B cell (primary cell): ENCODE results near the gene ARHGEF3. TPM values are rescaled to one million over a fixed set of nuclear protein-coding genes. Genes with fewer than 3 reads are reported as not detected.

Experiments used
- ATAC-seq: fragments of 200-7000 bp; cut with Tn5 transposase; one replicate; pipeline ENCODE4 v1.10.0; 2021; ENCODE audit warnings: low read depth, mild to moderate bottlenecking, moderate number of reproducible peaks, moderate library complexity
- CTCF ChIA-PET: fragments of 350-600 bp; sonication (Branson Sonifier 250); formaldehyde crosslinking; loops from one replicate; lab custom pipeline; 2021; ENCODE audit warnings: antibody characterized with exemption, inconsistent platforms; lab: Charles Lee
- POLR2A ChIA-PET: fragments of 350-600 bp; sonication (Branson Sonifier 250); formaldehyde crosslinking; loops from one replicate; lab custom pipeline; 2021; ENCODE audit warnings: antibody characterized with exemption; lab: Charles Lee
- DNase-seq: peaks from one replicate; pipeline ENCODE4 v3.0.0; 2013
- H2AFZ ChIP-seq: 2 replicates; pipeline ENCODE4 v1.6.1; 2012; ENCODE audit warnings: mild to moderate bottlenecking, low read depth, low read length; ENCODE audit not compliant: insufficient read depth, poor library complexity, severe bottlenecking
- H3K27ac ChIP-seq, 2 donors: 1 replicate in 1 of 2; 2 replicates in 1 of 2; pipeline ENCODE4 v1.5.1; 2012 to 2013; ENCODE audit warnings: low read length in 2 of 2, mild to moderate bottlenecking in 2 of 2, moderate library complexity in 1 of 2
- H3K27me3 ChIP-seq, 4 experiments: fragments of 200-600 bp in 1 of 4; sonication (generic) in 1 of 4; replicated peaks in 1 of 4; 1 replicate in 2 of 4; 2 replicates in 2 of 4; pipeline versions ENCODE4 v1.6.1 to v1.7.0; 2013 to 2016; ENCODE audit warnings: low read length in 3 of 4, mild to moderate bottlenecking in 2 of 4, mixed read lengths in 1 of 4, moderate library complexity in 1 of 4; ENCODE audit not compliant: insufficient read depth in 4 of 4, control insufficient read depth in 3 of 4; ENCODE audit errors: control extremely low read depth in 1 of 4
- H3K36me3 ChIP-seq, 2 experiments: replicated peaks in 1 of 2; 1 replicate in 1 of 2; 2 replicates in 1 of 2; pipeline versions ENCODE4 v1.6.1 to v1.7.1; 2013; ENCODE audit warnings: low read length in 1 of 2; ENCODE audit not compliant: insufficient read depth in 2 of 2, control insufficient read depth in 1 of 2; ENCODE audit errors: control extremely low read depth in 1 of 2, extremely low read depth in 1 of 2
- H3K4me1 ChIP-seq, 2 donors: fragments of 200-600 bp in 1 of 2; sonication (generic) in 1 of 2; 1 replicate in 1 of 2; 2 replicates in 1 of 2; pipeline versions ENCODE4 v1.5.1 to v1.6.1; 2013 to 2017; ENCODE audit warnings: low read length in 2 of 2; ENCODE audit not compliant: control insufficient read depth in 2 of 2, insufficient read depth in 2 of 2
- H3K4me2 ChIP-seq: replicated peaks from 2 replicates; pipeline ENCODE3; 2012; ENCODE audit warnings: mild to moderate bottlenecking, low read depth, low read length; ENCODE audit not compliant: poor library complexity, severe bottlenecking
- H3K4me3 ChIP-seq, 5 experiments: fragments of 200-600 bp in 1 of 5; sonication (generic) in 1 of 5; 1 replicate in 3 of 5; 2 replicates in 2 of 5; pipeline versions ENCODE4 v1.5.1 to v1.7.0; 2011 to 2016; ENCODE audit warnings: low read length in 4 of 5, mild to moderate bottlenecking in 4 of 5, low read depth in 2 of 5, control low read depth in 1 of 5, moderate library complexity in 1 of 5; ENCODE audit not compliant: insufficient read depth in 1 of 5; ENCODE audit errors: control extremely low read depth in 1 of 5, extremely low read depth in 1 of 5
- H3K79me2 ChIP-seq: fragments of 200-600 bp; sonication (generic); one replicate; pipeline ENCODE4 v1.6.0; 2016; ENCODE audit warnings: low read length; ENCODE audit not compliant: control insufficient read depth, insufficient read depth
- H3K9ac ChIP-seq: fragments of 200-600 bp; sonication (generic); 2 replicates; pipeline ENCODE4 v1.6.1; 2017; ENCODE audit warnings: mild to moderate bottlenecking, low read length, moderate library complexity
- H3K9me3 ChIP-seq, 3 donors: one replicate each; pipeline versions ENCODE4 v1.6.1 to v1.7.1; 2013; ENCODE audit warnings: low read length in 2 of 3; ENCODE audit not compliant: control insufficient read depth in 2 of 3, insufficient read depth in 1 of 3; ENCODE audit errors: control extremely low read depth in 1 of 3
- H4K20me1 ChIP-seq: 2 replicates; pipeline ENCODE4 v1.6.0; 2012; ENCODE audit warnings: mild to moderate bottlenecking, low read length; ENCODE audit not compliant: insufficient read depth, control insufficient read depth, poor library complexity, severe bottlenecking
- H3K27ac Mint-ChIP-seq: one replicate; pipeline ENCODE4 v1.8.0; 2021; ENCODE audit warnings: mixed read lengths
- H3K27me3 Mint-ChIP-seq: one replicate; pipeline ENCODE4 v1.8.0; 2021; ENCODE audit warnings: mixed read lengths
- H3K4me1 Mint-ChIP-seq: one replicate; pipeline ENCODE4 v1.8.0; 2021; ENCODE audit warnings: mixed read lengths
- H3K4me3 Mint-ChIP-seq: one replicate; pipeline ENCODE4 v1.8.0; 2021; ENCODE audit warnings: mixed read lengths
- H3K9me3 Mint-ChIP-seq: one replicate; pipeline ENCODE4 v1.8.0; 2022; ENCODE audit warnings: mixed read lengths; ENCODE audit not compliant: insufficient read depth
- EZH2 ChIP-seq: IDR thresholded peaks from 2 replicates; pipeline ENCODE4 v1.6.1; 2012; ENCODE audit warnings: borderline replicate concordance, low read depth, mild to moderate bottlenecking, moderate library complexity, low read length; ENCODE audit not compliant: insufficient read depth, poor library complexity, severe bottlenecking
- WGBS: methylation state at CpG from one replicate; pipeline ENCODE4 v1.1.5; 2013; ENCODE audit warnings: missing lambda C conversion rate; ENCODE audit not compliant: insufficient coverage; 5-methylcytosine and 5-hydroxymethylcytosine counted together
- intact Hi-C: fragments of 100-400 bp; cut with micrococcal nuclease; formaldehyde crosslinking; loops from one replicate; pipeline ENCODE4 v1.10.0; 2022
- polyA plus RNA-seq: library from polyadenylated mRNA; depleted of rRNA; stranded (reverse); fragments of >200 nt; gene quantifications from 2 replicates; pipeline ENCODE4 v1.2.3, GENCODE V29; 2012
- total RNA-seq, 2 donors: library from RNA; stranded (reverse); fragments of 120-200 nt in 1 of 2; gene quantifications; 1 replicate in 1 of 2; 2 replicates in 1 of 2; pipeline versions ENCODE4 v1.2.3 to v1.2.4, GENCODE V29; 2013 to 2022
- TF ChIP-seq, protein P1 (sequence below): fragments of 200-600 bp; IDR thresholded peaks from one replicate; pipeline ENCODE4 v1.8.0; 2022; ENCODE audit warnings: antibody characterized with exemption, mild to moderate bottlenecking

The ARHGEF3 gene
- total and polyA plus RNA-seq, 2 donors (not counting 1 experiment from before 2014, with no cell fraction given): 30.8 to 33.5 TPM

- peaks cover 0 to 40% of the 10 kb centered on the region in 2 experiments for H3K36me3 ChIP-seq
- no peaks in the 10 kb centered on the region for H3K9me3 ChIP-seq
- H3K4me2 ChIP-seq: no peak overlapping the region
- CTCF ChIA-PET: interaction anchor here (1.1 to 2.7 kb wide), 6 partner anchors 11 to 76 kb away, joined by 3 to 30 read pairs (median 4); partner anchors contain the start of gene ARHGEF3
- intact Hi-C loops: no loop called here
- Mint-ChIP-seq H3K4me3 (no peak overlapping the region), H3K27me3 (no peaks in the 10 kb centered on the region), H3K4me1 (peaks cover 17% of the 10 kb centered on the region), H3K27ac (peak overlapping the region; percentile 56), H3K9me3 (no peaks in the 10 kb centered on the region)
- peaks cover 0 to 18% of the 10 kb centered on the region in 2 donors for H3K4me1 ChIP-seq
- H3K4me3 ChIP-seq: no peak overlapping the region
- no peaks in the 10 kb centered on the region for H3K27me3 ChIP-seq
- 37% methylated on average over 3 of the region's 3 CpGs for WGBS
- TF ChIP-seq, protein P1, sequence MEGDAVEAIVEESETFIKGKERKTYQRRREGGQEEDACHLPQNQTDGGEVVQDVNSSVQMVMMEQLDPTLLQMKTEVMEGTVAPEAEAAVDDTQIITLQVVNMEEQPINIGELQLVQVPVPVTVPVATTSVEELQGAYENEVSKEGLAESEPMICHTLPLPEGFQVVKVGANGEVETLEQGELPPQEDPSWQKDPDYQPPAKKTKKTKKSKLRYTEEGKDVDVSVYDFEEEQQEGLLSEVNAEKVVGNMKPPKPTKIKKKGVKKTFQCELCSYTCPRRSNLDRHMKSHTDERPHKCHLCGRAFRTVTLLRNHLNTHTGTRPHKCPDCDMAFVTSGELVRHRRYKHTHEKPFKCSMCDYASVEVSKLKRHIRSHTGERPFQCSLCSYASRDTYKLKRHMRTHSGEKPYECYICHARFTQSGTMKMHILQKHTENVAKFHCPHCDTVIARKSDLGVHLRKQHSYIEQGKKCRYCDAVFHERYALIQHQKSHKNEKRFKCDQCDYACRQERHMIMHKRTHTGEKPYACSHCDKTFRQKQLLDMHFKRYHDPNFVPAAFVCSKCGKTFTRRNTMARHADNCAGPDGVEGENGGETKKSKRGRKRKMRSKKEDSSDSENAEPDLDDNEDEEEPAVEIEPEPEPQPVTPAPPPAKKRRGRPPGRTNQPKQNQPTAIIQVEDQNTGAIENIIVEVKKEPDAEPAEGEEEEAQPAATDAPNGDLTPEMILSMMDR: no peak
- no peak for TF ChIP-seq EZH2
- POLR2A ChIA-PET: no interaction called here
- H4K20me1 ChIP-seq: no peaks in the 10 kb centered on the region
- ATAC-seq: peak; percentile 57
- H3K9ac ChIP-seq: no peak overlapping the region
- H3K79me2 ChIP-seq: no peaks in the 10 kb centered on the region
- peak overlapping the region in 1 of 2 donors; percentile 7 for H3K27ac ChIP-seq
- DNase-seq: peak; percentile 15
- H2AFZ ChIP-seq: no peak overlapping the region
These were observed 76.6 kb downstream of the ARHGEF3 start for GRCh38 chr3:56725175-56725574.

- ATAC-seq: no peak
- Histone ChIP-seq H3K4me3 (no peak overlapping the region), H3K27ac (no peak overlapping the region), H3K9ac (no peak overlapping the region), H2AFZ (no peak overlapping the region), H3K4me2 (no peak overlapping the region), H3K79me2 (no peaks in the 10 kb centered on the region), H3K36me3 (peaks cover 0 to 36% of the 10 kb centered on the region in 2 experiments), H3K4me1 (peaks cover 0 to 18% of the 10 kb centered on the region in 2 donors), H3K9me3 (no peaks in the 10 kb centered on the region), H4K20me1 (no peaks in the 10 kb centered on the region), H3K27me3 (no peaks in the 10 kb centered on the region)
- H3K9me3 Mint-ChIP-seq: no peaks in the 10 kb centered on the region
- TF ChIP-seq, protein P1: no peak
- TF ChIP-seq EZH2: no peak
- ChIA-PET POLR2A (no interaction called here), CTCF (interaction anchor here (1.1 to 2.7 kb wide), 5 partner anchors 11 to 76 kb away, joined by 3 to 30 read pairs (median 5); partner anchors contain the start of gene ARHGEF3)
- H3K4me1 Mint-ChIP-seq: peaks cover 17% of the 10 kb centered on the region
- intact Hi-C loops: no loop called here
- no CpG with 5 or more reads among the region's 3 CpGs for WGBS
- H3K27me3 Mint-ChIP-seq: no peaks in the 10 kb centered on the region
- DNase-seq: no peak
- H3K27ac Mint-ChIP-seq: peak overlapping the region; percentile 56
- no peak overlapping the region for H3K4me3 Mint-ChIP-seq
These were observed 77.1 kb downstream of the ARHGEF3 start for GRCh38 chr3:56724676-56725075.
